Left forelimb (tissue), 1 donor: ENCODE results near the gene PNMA6A.
"Not testable (repeated sequence)": the region's sequence is repeated elsewhere in the genome, so short reads cannot be mapped to it uniquely, and the experiment has no call there.

Experiments used
- DNase-seq: peaks from one replicate; pipeline ENCODE4 v3.0.0-alpha.2; 2018; ENCODE audit warnings: low spot score

The PNMA6A gene

DNA sequence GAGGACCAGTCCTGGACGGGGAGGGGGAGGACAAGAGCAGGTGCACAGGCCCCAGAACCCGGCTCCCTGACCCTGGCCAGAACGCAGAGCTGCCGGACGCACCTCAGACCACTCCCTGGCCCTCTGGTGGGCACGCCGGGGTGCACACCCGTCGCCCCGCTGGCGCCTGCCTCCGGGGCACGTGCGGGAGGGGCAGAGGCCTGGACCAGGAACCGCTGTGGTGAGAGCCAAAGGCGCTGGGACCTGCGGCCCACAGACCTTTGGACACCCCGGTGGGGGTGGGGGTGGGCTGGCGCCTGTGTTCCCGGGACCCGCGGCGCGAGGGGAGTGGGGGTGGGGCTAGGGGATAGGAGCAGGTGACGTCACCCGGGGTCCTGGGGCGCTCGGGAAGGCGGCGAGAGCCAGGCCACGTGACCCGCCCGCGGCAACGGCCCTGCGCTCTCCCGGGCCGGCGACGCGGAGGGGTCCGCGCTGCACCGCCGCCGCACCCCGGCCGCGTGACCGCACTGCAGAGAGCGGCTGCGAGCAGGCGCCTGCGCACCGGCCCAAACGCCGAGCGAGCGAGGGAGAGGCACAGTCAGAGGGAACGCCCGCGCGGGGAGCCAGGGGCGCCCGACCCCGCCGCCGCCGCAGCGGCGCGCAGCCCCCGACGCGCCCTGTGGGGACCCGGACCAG lies at the start of gene PNMA6A:
TSS of gene PNMA6A (plus strand) at position 546 of the 675 bp plus-strand sequence. CDS start 609 bp downstream, outside the sequence.
- not testable (repeated sequence) for DNase-seq

- not testable (repeated sequence) for DNase-seq
Measured at GRCh38 chrX:153026501-153026900, 45.8 kb upstream of the PNMA6A start.

DNA sequence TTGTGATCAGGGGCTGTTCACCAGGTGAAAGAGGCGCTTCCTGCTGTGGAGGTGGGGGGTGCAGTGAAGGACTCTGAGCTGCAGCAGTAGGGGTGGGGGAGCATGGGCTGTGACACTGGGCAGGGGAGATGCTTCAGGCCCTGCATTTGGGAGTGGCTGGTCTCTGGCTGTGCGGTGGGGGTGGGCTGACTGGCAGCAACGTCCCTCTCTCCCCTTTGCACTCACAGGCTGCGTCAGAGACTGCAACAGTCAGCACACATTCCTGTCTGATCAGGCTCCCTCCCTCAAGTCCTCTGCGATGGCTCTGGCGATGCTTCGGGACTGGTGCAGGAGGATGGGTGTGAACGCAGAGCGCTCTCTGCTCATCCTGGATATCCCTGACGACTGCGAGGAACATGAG lies 43.8 kb upstream of the PNMA6A start:
- DNase-seq = not testable (repeated sequence)

- DNase-seq = no peak
Measured at GRCh38 chrX:153029162-153029561, 43.1 kb upstream of the PNMA6A start.

DNA sequence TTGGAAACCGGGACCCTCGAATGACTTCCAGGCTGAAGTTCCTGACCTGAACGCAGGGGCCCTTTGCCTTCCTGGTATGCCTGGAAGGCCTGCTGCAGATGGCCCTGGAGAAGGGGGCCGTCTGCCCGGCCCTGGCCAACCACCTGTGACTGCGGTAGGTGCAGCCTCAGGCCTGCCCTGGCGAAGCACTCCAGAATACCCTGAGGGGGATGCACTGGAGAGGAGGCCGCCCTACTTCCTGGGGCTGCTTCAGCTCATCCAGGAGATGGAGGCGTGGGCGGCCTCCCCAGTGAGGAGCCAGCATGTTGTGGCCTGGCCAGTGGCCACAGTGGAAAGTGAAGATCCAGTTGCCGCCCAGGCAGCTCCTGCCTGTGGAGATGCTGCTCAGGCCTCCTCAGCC lies 42.4 kb upstream of the PNMA6A start:
- DNase-seq = no peak

- no peak for DNase-seq
Measured at GRCh38 chrX:153030801-153031200, 41.5 kb upstream of the PNMA6A start.

- DNase-seq = peak; percentile 77
Measured at GRCh38 chrX:153032397-153033118, 39.7 kb upstream of the PNMA6A start.

DNA sequence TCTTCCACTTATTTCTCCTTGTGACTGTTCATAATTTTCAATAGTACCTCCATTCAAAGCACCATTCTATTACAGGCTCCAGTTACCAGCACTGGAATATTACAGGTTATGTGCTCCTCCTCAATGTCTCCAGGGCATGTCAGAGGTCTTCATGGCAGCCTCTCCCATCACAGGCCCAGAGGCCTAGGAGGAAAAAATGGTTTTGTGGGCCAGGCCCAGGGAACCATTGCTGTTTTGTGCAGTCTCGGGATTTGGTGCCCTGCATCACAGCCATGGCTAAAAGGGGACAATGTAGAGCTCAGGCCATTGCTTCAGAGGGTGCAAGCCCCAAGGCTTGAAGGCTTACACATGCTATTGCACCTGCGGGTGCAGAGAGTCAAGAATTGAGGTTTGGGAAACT lies 23.2 kb upstream of the PNMA6A start:
- no peak for DNase-seq

DNA sequence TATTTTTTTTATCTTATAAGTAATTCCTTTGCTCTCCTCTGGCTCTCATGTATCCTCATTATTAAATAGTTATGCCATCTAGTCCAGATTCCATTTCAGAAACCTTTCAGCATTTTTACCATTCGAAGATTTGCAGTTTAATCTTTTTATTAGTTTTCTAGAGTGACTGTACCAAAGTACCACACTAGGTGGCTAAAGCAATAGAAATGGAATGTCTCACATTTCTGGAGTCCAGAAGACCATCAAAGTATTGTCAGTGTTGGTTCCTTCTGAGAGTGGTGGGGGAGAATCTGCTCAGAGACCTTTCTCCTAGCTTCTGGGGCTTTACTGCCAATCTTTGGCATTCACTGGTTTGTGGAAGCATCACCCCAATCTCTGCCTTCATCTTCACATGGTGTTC lies 19.7 kb upstream of the PNMA6A start:
- no peak for DNase-seq

DNA sequence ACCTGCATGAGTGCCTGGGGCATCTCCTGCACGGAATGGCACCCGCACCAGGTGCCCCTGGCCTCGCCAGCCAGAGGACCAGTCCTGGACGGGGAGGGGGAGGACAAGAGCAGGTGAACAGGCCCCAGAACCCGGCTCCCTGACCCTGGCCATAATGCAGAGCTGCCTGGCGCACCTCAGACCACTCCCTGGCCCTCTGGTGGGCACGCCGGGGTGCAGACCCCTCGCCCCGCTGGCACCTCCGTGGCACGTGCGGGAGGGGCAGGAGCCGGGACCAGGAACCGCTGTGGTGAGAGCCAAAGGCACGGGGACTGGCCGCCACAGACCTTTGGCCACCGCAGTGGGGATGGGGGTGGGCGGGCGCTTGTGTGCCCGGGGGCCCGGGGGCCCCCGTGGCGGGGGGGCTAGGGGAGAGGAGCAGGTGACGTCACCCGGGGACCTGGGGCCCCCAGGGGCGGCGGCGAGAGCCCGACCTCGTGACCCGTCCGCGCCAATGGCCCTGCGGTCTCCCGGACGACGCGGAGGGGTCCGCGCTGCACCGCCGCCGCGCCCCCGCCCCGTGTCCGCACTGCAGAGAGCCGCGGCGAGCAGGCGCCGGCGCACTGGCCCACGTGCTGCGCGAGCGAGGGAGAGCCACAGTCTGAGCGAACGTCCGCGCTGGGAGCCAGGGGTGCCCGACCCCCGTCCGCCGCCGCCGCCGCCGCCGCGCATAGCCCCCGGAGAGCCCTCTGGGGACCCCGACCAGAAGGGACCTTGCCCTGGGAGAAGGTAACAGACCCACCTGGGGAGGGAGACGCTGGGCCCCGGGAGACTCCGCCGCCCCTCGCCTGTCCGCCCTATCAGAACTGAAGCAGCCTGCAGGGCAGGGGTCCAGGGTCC lies 16.1 kb upstream of the PNMA6A start, which contains the start of gene PNMA3:
TSS of gene PNMA3 (plus strand) at position 600 of the 879 bp plus-strand sequence. CDS start 586 bp downstream, outside the sequence.
- no peak for DNase-seq

DNA sequence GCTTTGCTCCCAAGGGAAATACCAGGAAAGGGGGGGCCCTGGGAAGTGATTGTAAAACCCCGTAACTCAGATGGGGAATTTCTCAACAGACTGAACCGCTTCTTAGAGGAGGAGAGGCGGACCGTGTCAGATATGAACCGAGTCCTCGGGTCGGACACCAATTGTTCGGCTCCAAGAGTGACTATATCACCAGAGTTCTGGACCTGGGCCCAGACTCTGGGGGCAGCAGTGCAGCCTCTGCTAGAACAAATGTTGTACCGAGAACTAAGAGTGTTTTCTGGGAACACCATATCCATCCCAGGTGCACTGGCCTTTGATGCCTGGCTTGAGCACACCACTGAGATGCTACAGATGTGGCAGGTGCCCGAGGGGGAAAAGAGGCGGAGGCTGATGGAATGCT lies 15.0 kb upstream of the PNMA6A start:
- no peak for DNase-seq

- DNase-seq = no peak
Measured at GRCh38 chrX:153059191-153060094, 12.8 kb upstream of the PNMA6A start.

DNA sequence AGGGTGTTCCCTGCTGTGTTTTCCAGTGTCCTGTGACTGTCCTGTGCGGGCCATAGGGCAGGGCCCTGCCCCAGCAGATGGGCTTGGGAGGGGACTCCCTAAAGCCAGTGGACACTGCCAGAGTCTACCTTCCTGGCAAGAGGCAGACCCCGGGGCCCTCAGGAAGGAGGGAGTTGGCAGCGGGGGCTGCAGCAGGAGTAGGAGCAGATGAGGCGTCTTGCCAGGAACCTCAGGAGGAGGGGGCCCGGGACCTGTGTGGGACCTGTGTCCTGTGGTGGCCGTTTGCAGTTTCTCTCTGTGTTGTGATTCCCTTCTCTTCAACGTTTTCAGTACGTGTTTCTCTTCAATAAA lies 12.2 kb upstream of the PNMA6A start:
- DNase-seq = no peak

GRCh38 chrX:153061732-153062131 lies 10.5 kb upstream of the PNMA6A start:
- DNase-seq = no peak

GRCh38 chrX:153063315-153063714 lies 8.9 kb upstream of the PNMA6A start:
- DNase-seq = no peak

- no peak for DNase-seq
Measured at GRCh38 chrX:153064061-153064460, 8.2 kb upstream of the PNMA6A start.

GRCh38 chrX:153065389-153065788 lies 6.9 kb upstream of the PNMA6A start:
- DNase-seq = no peak

DNA sequence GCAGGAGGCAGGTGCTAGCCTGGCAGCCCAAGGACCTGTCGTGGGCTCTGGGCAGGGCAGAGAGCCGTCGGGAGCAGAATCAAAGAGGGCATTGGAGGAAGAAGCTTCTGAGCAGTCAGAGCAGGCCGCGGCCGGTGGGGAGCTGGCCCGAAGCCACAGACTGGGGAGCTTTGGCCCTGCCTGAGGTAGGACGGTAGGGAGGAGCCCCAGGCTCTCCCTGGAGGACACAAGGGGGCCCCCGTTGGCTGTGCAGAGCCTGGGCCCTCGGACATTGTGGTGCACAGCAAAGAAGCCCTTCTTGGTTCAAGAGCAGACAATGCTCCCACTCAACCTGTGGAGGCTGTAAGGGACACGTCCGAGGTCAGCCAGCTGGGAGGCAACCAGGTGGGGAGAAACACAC lies 5.9 kb upstream of the PNMA6A start:
- not testable (repeated sequence) for DNase-seq

GRCh38 chrX:153073331-153073730 lies 1.1 kb downstream of the PNMA6A start:
- DNase-seq = not testable (repeated sequence)

- DNase-seq = no peak
Measured at GRCh38 chrX:153074262-153074899, 2.1 kb downstream of the PNMA6A start.

DNA sequence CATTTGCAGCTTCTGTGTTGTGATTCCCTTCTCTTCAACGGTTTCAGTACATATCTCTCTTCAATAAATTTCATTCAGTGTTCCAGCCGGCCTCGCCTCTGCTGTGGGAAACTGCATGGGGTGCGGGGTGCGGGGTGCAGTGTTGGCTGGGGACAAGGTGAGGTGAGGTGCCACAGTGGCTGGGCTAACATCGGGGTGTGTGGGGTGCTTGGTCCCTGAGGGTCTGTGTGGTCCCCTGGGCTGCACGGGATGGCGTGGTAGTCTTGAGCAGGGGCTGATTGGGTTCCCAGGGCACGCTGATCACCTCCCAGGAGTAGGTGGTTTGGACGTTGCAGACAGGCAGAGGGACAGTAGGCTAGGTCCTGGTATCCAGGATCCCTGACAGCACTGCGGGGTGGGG lies 2.7 kb downstream of the PNMA6A start:
- no peak for DNase-seq
